Vagina (tissue), 2 donors: ENCODE results near the gene N4BP2. TPM values are rescaled to one million over a fixed set of nuclear protein-coding genes. Genes with fewer than 3 reads are reported as not detected.
A peak's percentile ranks its signal among the peaks of the same experiment; 100 is the strongest.

Experiments used
- DNase-seq, 2 donors: peaks; one replicate each; pipeline ENCODE4 v3.0.0-alpha.2; 2017; ENCODE audit errors: extremely low spot score in 2 of 2
- H3K27ac ChIP-seq: fragments of 200-600 bp; sonication (generic); one replicate; pipeline ENCODE4 v1.5.1; 2019
- H3K27me3 ChIP-seq: fragments of 200-600 bp; sonication (generic); one replicate; pipeline ENCODE4 v1.5.1; 2019
- H3K36me3 ChIP-seq, 2 donors: fragments of 200-600 bp; sonication (generic); one replicate each; pipeline ENCODE4 v1.5.1; 2017 to 2019
- H3K4me1 ChIP-seq: fragments of 200-600 bp; sonication (generic); one replicate; pipeline ENCODE4 v1.5.1; 2019
- H3K4me3 ChIP-seq, 2 donors: fragments of 200-600 bp; sonication (generic); 1 replicate in 1 of 2; 2 replicates in 1 of 2; pipeline ENCODE4 v1.5.1; 2016 to 2019
- H3K9me3 ChIP-seq: fragments of 200-600 bp; sonication (generic); one replicate; pipeline ENCODE4 v1.5.1; 2019
- POLR2A ChIP-seq, 2 donors: fragments of 450-650 bp; IDR thresholded peaks; one replicate each; pipeline ENCODE4 v1.6.1; 2017; ENCODE audit warnings: antibody characterized with exemption in 2 of 2, mild to moderate bottlenecking in 2 of 2, moderate library complexity in 2 of 2
- POLR2AphosphoS5 ChIP-seq, 2 donors: sonication (generic); formaldehyde crosslinking; IDR thresholded peaks; one replicate each; pipeline ENCODE4 v1.9.0; 2017; ENCODE audit warnings: antibody characterized with exemption in 2 of 2, mild to moderate bottlenecking in 2 of 2, low read depth in 1 of 2; ENCODE audit not compliant: insufficient read depth in 1 of 2
- intact Hi-C: fragments of 100-400 bp; cut with DNase I; formaldehyde crosslinking; loops from one replicate; pipeline ENCODE4 v1.15.1; 2023
- total RNA-seq: library from RNA; depleted of rRNA; stranded (reverse); fragments of >200 nt; gene quantifications from one replicate; pipeline ENCODE4 v1.2.3, GENCODE V29; 2016
- TF ChIP-seq, protein P1 (sequence below), 3 experiments: fragments of 450-650 bp in 2 of 3; fragments of 200-600 bp in 1 of 3; sonication (generic) in 1 of 3; IDR thresholded peaks; one replicate each; pipeline ENCODE4 v1.5.1; 2017 to 2019; ENCODE audit warnings: antibody characterized with exemption in 3 of 3, mild to moderate bottlenecking in 2 of 3, moderate library complexity in 2 of 3

Gene N4BP2
- total RNA-seq, 1 donor from 2014 or later, result 7.4 TPM

DNA sequence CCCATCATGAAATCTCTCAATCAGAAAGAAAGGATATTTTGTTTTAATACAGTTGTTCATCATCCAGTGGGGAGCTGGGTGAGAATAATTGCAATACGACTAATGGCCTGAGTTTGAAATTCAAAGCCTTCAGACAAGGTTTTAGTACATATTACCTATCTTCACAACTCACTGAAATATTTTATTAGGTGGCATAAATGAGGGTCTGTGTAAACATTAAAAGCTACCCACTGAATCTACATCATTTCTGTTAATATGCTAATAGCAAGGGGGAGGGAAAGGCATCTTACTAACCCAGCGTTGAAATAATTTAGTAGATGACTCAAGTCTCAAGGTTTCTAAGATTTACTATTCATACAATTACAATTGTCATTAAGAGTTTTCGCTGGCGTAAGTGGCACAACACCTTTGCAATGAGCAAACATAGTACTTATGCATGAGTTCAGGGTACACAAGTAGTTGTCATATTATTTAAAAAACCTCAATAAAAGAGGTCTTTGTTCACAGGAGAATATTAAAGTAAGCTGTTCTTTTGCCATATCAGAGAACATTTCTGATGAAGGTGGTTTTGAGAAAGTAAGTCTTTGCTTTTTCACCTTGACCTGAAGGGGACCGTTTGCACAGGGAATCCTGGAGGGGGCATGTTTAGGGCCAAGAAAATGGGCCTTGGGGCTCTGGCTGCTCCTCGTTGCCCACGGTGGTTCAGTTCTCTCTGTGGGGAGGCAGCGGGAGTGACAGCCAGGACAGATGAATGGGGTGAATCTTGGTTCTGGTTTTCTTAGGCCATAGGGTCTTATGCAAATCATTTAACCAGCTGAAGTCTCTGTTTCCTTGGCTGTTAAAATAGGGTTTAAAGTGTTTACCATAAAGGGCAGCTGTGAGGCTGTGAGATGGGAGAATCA lies 135.7 kb downstream of the N4BP2 start:
- intact Hi-C loops, result no loop called here
- Histone ChIP-seq H3K4me3 (no peak overlapping the region), H3K4me1 (no peaks in the 10 kb centered on the region), H3K27me3 (no peaks in the 10 kb centered on the region), H3K36me3 (no peaks in the 10 kb centered on the region), H3K9me3 (no peaks in the 10 kb centered on the region), H3K27ac (no peak overlapping the region)
- DNase-seq, result peak in 1 of 2 donors; percentile 10
- TF ChIP-seq, protein P1, sequence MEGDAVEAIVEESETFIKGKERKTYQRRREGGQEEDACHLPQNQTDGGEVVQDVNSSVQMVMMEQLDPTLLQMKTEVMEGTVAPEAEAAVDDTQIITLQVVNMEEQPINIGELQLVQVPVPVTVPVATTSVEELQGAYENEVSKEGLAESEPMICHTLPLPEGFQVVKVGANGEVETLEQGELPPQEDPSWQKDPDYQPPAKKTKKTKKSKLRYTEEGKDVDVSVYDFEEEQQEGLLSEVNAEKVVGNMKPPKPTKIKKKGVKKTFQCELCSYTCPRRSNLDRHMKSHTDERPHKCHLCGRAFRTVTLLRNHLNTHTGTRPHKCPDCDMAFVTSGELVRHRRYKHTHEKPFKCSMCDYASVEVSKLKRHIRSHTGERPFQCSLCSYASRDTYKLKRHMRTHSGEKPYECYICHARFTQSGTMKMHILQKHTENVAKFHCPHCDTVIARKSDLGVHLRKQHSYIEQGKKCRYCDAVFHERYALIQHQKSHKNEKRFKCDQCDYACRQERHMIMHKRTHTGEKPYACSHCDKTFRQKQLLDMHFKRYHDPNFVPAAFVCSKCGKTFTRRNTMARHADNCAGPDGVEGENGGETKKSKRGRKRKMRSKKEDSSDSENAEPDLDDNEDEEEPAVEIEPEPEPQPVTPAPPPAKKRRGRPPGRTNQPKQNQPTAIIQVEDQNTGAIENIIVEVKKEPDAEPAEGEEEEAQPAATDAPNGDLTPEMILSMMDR (IDR thresholded peaks at IDR 0.05), result no peak
- TF ChIP-seq POLR2AphosphoS5 (IDR thresholded peaks at IDR 0.05; ENCODE audit: insufficient read depth in 1 of 2, low read depth in 1 of 2) (no peak), POLR2A (IDR thresholded peaks at IDR 0.05) (no peak)

DNA sequence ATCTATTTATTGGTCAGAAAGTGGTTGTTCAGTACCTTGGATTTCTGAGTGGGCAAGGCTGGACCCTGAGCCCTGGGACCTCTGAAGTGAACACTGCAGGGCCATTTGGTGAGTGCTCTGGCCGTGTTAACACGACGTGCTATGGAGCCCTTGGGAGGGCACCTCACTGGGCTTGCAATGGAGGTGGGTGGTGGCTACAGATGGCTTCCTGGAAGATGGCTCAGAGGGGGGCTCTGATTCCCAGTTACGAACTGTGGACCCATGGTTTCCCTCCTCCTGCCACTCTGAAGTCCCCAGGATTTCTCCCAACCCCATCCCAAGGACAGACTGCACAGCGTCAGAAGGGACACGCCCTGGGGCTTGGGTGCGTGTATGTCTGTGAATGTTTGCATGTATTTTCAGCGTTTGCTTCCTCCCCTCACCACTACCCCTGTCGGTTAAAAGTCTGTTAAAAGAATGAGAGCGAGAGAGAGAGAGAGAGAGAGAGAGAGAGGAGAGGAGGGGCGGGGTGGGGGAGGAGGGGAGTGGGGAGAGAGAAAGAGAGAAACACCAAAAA lies 136.4 kb downstream of the N4BP2 start:
- TF ChIP-seq POLR2A (IDR thresholded peaks at IDR 0.05) (no peak), POLR2AphosphoS5 (IDR thresholded peaks at IDR 0.05; ENCODE audit: insufficient read depth in 1 of 2, low read depth in 1 of 2) (no peak)
- TF ChIP-seq, protein P1 (IDR thresholded peaks at IDR 0.05), result no peak
- no peaks in the 10 kb centered on the region for H3K27me3 ChIP-seq
- no peaks in the 10 kb centered on the region for H3K4me1 ChIP-seq
- intact Hi-C loops, result no loop called here
- H3K4me3 ChIP-seq, result no peak overlapping the region
- no peaks in the 10 kb centered on the region for H3K9me3 ChIP-seq
- DNase-seq, result peak in 1 of 2 donors; percentile 77
- no peaks in the 10 kb centered on the region for H3K36me3 ChIP-seq
- no peak overlapping the region for H3K27ac ChIP-seq

DNA sequence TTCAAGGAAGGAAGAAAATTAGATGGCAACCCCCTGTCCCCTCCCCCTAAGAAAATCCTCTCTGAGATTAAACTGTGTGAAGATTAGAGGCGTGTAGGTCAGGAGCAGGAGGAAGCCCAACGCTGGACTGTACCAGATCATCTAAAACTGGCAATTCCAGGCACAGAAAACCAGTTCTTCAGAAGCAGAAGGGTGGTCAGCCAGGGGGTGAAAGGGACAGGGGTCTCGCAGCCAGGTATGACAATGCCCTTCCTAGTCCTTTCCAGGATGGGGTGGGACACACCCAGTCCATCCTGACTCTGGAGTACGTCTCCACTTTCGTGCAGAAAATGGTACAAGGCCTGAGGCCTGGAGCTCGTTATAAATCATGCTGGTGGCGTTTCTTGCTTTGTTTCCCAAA lies 136.9 kb downstream of the N4BP2 start:
- intact Hi-C loops, result no loop called here
- Histone ChIP-seq H3K4me3 (no peak overlapping the region), H3K27me3 (no peaks in the 10 kb centered on the region), H3K27ac (peak overlapping the region; percentile 9), H3K36me3 (no peaks in the 10 kb centered on the region), H3K4me1 (no peaks in the 10 kb centered on the region), H3K9me3 (no peaks in the 10 kb centered on the region)
- no peak for TF ChIP-seq POLR2A (IDR thresholded peaks at IDR 0.05)
- no peak for TF ChIP-seq POLR2AphosphoS5 (IDR thresholded peaks at IDR 0.05; ENCODE audit: insufficient read depth in 1 of 2, low read depth in 1 of 2)
- TF ChIP-seq, protein P1 (IDR thresholded peaks at IDR 0.05), result no peak
- DNase-seq, result peak in 1 of 2 donors; percentile 72

DNA sequence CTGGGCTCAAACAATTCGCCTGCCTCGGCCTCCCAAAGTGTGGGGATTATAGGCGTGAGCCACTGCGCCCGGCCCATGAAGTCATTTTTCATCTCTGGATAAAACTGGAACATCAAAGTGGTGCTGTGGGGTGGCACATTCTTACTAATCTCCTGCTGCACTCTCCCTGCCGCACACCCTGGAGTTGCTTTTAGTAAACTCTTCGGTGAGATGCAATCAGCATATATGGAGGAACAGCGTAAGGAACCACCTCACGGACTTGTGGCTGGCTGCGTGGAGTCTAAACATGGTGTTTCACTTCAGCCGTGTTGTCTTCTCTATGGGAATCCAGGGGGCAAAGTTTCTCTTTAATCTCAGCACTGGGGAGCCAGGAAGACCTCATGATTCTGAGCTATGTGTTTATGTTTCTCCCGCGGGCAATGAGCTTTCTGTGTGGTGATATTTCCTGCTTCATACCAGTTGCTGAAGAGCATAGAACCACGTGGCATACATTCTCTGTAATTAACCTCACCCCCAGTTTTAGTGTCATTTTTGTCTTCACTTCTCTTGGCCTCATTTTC lies 138.0 kb downstream of the N4BP2 start:
- H3K27ac ChIP-seq, result peak overlapping the region; percentile 11
- intact Hi-C loops, result no loop called here

More for the DNA sequence above, 138.0 kb downstream of the N4BP2 start:
- H3K36me3 ChIP-seq, result no peaks in the 10 kb centered on the region
- no peak overlapping the region for H3K4me3 ChIP-seq
- no peaks in the 10 kb centered on the region for H3K27me3 ChIP-seq
- TF ChIP-seq POLR2A (IDR thresholded peaks at IDR 0.05) (no peak), POLR2AphosphoS5 (IDR thresholded peaks at IDR 0.05; ENCODE audit: insufficient read depth in 1 of 2, low read depth in 1 of 2) (no peak)
- TF ChIP-seq, protein P1 (IDR thresholded peaks at IDR 0.05), result no peak
- H3K4me1 ChIP-seq, result no peaks in the 10 kb centered on the region
- H3K9me3 ChIP-seq, result no peaks in the 10 kb centered on the region
- peak in 1 of 2 donors; percentile 64 for DNase-seq
